Tibial nerve (tissue), 4 donors: ENCODE data around the gene ATXN3. TPM values are rescaled to one million over a fixed set of nuclear protein-coding genes. Genes with fewer than 3 reads are reported as not detected.

Experiments
- DNase-seq, 2 donors: peaks; one replicate each; pipeline ENCODE4 v3.0.0-alpha.2; 2019; ENCODE audit warnings: low spot score in 2 of 2
- H3K27ac ChIP-seq, 4 donors: fragments of 200-600 bp; sonication (generic) in 3 of 4; one replicate each; pipeline ENCODE4 v1.5.1; 2017 to 2019; ENCODE audit warnings: mild to moderate bottlenecking in 1 of 4
- H3K27me3 ChIP-seq, 2 donors: fragments of 200-600 bp; sonication (generic) in 1 of 2; one replicate each; pipeline versions ENCODE4 v1.5.1 to v1.6.0; 2017 to 2019
- H3K36me3 ChIP-seq, 3 donors: fragments of 200-600 bp; sonication (generic); one replicate each; pipeline ENCODE4 v1.5.1; 2018 to 2019
- H3K4me1 ChIP-seq, 4 donors: fragments of 200-600 bp; sonication (generic) in 3 of 4; one replicate each; pipeline ENCODE4 v1.5.1; 2017 to 2019
- H3K4me3 ChIP-seq, 4 donors: fragments of 200-600 bp; sonication (generic) in 3 of 4; one replicate each; pipeline ENCODE4 v1.5.1; 2017 to 2019; ENCODE audit warnings: mild to moderate bottlenecking in 1 of 4, moderate library complexity in 1 of 4
- H3K9me3 ChIP-seq, 4 donors: fragments of 200-600 bp; sonication (generic) in 3 of 4; one replicate each; pipeline ENCODE4 v1.5.1; 2017 to 2019
- EP300 ChIP-seq, 2 donors: sonication (generic); formaldehyde crosslinking; IDR thresholded peaks; one replicate each; pipeline ENCODE4 v1.6.1; 2017; ENCODE audit warnings: antibody characterized with exemption in 2 of 2, mild to moderate bottlenecking in 1 of 2
- POLR2A ChIP-seq, 2 donors: fragments of 450-650 bp; IDR thresholded peaks; one replicate each; pipeline ENCODE4 v1.6.1; 2017; ENCODE audit warnings: antibody characterized with exemption in 2 of 2, mild to moderate bottlenecking in 2 of 2, moderate library complexity in 2 of 2
- whole genome bisulfite sequencing, 2 donors: methylation state at CpG; one replicate each; pipeline ENCODE4 v1.1.5; 2018; 5-methylcytosine and 5-hydroxymethylcytosine counted together
- total RNA-seq, 4 donors: library from RNA; depleted of rRNA; stranded (reverse); fragments of >200 nt; gene quantifications; one replicate each; pipeline ENCODE4 v1.1.0, GENCODE V29; 2016
- TF ChIP-seq, protein P1 (sequence below), 5 experiments: fragments of 200-600 bp in 3 of 5; fragments of 450-650 bp in 2 of 5; sonication (generic) in 3 of 5; IDR thresholded peaks; one replicate each; pipeline ENCODE4 v1.5.1; 2016 to 2019; ENCODE audit warnings: antibody characterized with exemption in 5 of 5, mild to moderate bottlenecking in 3 of 5, moderate library complexity in 2 of 5

ATXN3 gene
- total RNA-seq, 4 donors from 2014 or later = 35.0 to 75.7 (median 48.5) TPM

DNA sequence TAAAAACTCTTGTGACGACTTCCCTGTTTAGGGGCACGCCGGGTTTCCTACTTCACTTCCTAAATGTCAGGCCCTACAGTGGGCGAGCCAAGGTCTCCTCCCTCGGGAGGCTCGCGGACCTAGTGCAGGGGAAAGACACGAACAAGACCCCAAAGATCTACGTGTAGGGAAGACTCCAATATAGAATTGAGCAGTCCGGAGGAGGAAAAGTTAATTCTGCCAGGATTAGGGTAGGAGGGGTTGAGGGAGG lies 564 bp downstream of the ATXN3 start:
- H3K4me1 ChIP-seq = peaks cover 0 to 54% (median 16%) of the 10 kb centered on the region in 4 donors
- 0 to 1% methylated on average over 10 of the region's 10 CpGs for WGBS, 2 donors
- H3K27ac ChIP-seq = peak overlapping the region; percentile 92 to 98 (median 98)
- DNase-seq = peak; percentile 35 to 57
- no peaks in the 10 kb centered on the region for H3K27me3 ChIP-seq
- peak in 1 of 2 donors; percentile 83 for TF ChIP-seq EP300 (IDR thresholded peaks at IDR 0.05)
- TF ChIP-seq, protein P1, sequence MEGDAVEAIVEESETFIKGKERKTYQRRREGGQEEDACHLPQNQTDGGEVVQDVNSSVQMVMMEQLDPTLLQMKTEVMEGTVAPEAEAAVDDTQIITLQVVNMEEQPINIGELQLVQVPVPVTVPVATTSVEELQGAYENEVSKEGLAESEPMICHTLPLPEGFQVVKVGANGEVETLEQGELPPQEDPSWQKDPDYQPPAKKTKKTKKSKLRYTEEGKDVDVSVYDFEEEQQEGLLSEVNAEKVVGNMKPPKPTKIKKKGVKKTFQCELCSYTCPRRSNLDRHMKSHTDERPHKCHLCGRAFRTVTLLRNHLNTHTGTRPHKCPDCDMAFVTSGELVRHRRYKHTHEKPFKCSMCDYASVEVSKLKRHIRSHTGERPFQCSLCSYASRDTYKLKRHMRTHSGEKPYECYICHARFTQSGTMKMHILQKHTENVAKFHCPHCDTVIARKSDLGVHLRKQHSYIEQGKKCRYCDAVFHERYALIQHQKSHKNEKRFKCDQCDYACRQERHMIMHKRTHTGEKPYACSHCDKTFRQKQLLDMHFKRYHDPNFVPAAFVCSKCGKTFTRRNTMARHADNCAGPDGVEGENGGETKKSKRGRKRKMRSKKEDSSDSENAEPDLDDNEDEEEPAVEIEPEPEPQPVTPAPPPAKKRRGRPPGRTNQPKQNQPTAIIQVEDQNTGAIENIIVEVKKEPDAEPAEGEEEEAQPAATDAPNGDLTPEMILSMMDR (IDR thresholded peaks at IDR 0.05) = no peak
- no peaks in the 10 kb centered on the region for H3K9me3 ChIP-seq
- peak overlapping the region; percentile 67 to 81 (median 76) for H3K4me3 ChIP-seq
- no peaks in the 10 kb centered on the region for H3K36me3 ChIP-seq

DNA sequence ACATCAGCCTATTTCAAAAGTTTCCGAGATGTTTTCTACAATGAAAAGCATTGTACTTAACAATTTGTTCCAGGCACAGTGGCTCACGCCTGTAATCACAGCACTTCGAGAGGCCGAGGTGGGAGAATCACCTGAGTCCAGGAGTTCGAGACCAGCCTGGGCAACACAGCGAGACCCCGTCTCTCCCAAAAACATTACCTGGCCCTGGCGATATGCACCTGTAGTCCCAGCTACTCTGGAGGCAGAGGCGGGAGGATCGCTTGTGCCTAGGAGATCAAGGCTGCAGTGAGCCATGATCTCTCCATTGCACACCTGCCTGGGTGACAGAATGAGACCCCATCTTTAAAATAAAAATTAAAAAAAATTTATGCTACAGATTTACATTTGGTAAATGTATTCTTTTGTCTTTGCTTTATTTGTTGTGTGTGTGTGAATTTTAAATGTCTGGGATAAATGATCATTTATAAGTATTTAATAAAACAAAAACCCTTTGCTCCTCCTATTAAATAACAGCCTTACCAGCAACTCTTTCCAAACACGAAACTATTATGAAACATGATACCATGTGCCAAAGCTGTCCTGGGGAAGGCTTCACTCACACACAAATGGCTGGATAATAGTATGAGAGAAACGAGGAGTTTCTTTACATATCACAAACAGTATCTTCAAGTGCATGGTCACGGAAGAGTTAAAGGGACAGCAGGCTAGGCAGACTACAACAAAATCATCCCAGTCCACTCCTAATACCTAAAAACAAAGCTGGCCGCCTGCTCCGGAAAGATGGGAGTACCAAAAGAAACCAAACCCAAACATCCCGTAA lies 1.1 kb downstream of the ATXN3 start:
- TF ChIP-seq, protein P1 (IDR thresholded peaks at IDR 0.05) = no peak
- TF ChIP-seq POLR2A (IDR thresholded peaks at IDR 0.05) = no peak
- TF ChIP-seq EP300 (IDR thresholded peaks at IDR 0.05) = no peak
- no peak for DNase-seq
- Histone ChIP-seq H3K36me3 (no peaks in the 10 kb centered on the region), H3K27ac (peak overlapping the region; percentile 92 to 98 (median 98)), H3K9me3 (no peaks in the 10 kb centered on the region), H3K4me3 (peak overlapping the region; percentile 67 to 81 (median 76)), H3K27me3 (no peaks in the 10 kb centered on the region), H3K4me1 (peaks cover 0 to 59% (median 16%) of the 10 kb centered on the region in 4 donors)
- WGBS, 2 donors = 48 to 49% methylated on average over 16 of the region's 16 CpGs

DNA sequence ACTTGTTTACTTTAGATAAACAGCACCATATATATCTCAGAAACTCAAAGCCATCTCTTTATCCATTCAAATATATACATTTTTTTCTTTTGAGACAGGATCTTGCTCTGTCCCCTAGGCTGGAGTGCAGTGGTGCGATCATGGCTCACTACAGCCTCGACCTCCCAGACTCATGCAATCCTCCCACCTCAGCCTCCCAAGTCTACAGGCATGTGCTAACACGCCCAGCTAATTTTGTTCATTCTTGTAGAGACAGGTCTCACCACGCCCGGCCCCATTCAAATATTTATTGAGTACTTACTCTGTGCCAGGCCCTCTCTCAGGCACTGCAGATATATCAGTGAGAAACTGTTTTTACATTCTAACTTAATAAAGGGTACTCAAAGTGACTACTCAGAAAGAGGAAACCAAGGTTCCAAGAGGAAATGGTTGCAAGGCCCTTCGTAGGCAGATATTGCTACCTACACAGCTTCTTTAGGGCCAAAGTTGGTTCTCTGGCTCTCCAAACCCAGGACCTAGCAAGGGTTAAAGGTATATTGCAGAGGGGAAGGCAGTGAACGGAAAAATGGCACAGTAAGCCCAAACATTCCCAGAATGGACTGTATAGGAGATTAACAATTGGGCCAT lies 2.9 kb downstream of the ATXN3 start:
- no peak overlapping the region for H3K4me3 ChIP-seq
- no peaks in the 10 kb centered on the region for H3K36me3 ChIP-seq
- H3K9me3 ChIP-seq = no peaks in the 10 kb centered on the region
- WGBS, 2 donors = 78 to 84% methylated on average over 7 of the region's 7 CpGs
- TF ChIP-seq EP300 (IDR thresholded peaks at IDR 0.05) = no peak
- no peak for TF ChIP-seq POLR2A (IDR thresholded peaks at IDR 0.05)
- TF ChIP-seq, protein P1 (IDR thresholded peaks at IDR 0.05) = no peak
- H3K27ac ChIP-seq = no peak overlapping the region
- no peaks in the 10 kb centered on the region for H3K27me3 ChIP-seq
- H3K4me1 ChIP-seq = peaks cover 0 to 72% (median 16%) of the 10 kb centered on the region in 4 donors
- no peak for DNase-seq

DNA sequence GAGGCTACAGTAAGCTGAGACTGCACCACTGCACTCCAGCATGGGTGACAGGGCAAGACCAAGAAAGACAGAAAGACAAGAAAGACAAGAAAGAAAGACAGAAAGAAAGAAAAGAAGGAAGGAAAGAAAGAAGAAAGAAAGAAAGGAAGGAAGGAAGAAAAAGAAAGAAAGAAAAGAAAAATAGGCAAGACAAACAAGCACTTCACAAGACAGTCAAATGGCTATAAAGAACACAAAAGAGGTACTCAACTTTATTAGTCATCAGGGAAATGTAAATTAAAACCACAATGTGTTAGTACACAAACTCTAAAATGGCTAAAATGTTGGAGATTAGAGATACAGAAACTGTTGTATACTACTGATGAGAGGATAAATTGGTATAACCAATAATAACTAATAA lies 6.6 kb downstream of the ATXN3 start:
- TF ChIP-seq, protein P1 (IDR thresholded peaks at IDR 0.05) = no peak
- TF ChIP-seq POLR2A (IDR thresholded peaks at IDR 0.05) (no peak), EP300 (IDR thresholded peaks at IDR 0.05) (no peak)
- Histone ChIP-seq H3K36me3 (peaks cover 0 to 21% (median 0%) of the 10 kb centered on the region in 3 donors), H3K9me3 (no peaks in the 10 kb centered on the region), H3K27me3 (no peaks in the 10 kb centered on the region), H3K27ac (no peak overlapping the region), H3K4me1 (peaks cover 0 to 53% (median 7%) of the 10 kb centered on the region in 4 donors), H3K4me3 (no peak overlapping the region)
- no peak for DNase-seq

DNA sequence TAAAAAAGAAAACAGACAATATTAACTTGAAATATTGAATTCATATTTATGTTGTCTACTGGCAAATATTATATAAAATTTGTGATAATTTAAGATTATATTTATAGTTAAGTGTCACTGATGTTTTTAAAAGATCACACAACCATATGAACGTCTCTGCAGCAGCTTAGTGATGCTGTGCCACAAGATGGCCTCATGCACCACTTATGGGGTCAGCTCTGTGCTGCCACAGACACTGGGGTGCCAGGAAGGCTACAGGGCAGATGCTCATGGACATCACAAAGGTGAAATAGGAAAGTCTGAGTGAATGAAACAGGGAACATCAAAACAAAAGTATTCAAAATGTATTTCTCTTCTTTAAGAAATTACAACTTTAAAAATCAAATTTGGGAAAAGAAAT lies 13.1 kb downstream of the ATXN3 start:
- Histone ChIP-seq H3K9me3 (no peaks in the 10 kb centered on the region), H3K27ac (no peak overlapping the region), H3K36me3 (peaks cover 0 to 73% (median 0%) of the 10 kb centered on the region in 3 donors), H3K4me3 (no peak overlapping the region), H3K27me3 (no peaks in the 10 kb centered on the region), H3K4me1 (no peaks in the 10 kb centered on the region)
- DNase-seq = no peak
- TF ChIP-seq, protein P1 (IDR thresholded peaks at IDR 0.05) = no peak
- TF ChIP-seq POLR2A (IDR thresholded peaks at IDR 0.05) (no peak), EP300 (IDR thresholded peaks at IDR 0.05) (no peak)
- WGBS, 2 donors = 28 to 31% methylated on average over 1 of the region's 1 CpG
